Measurements from ENCODE around the gene TEK.

GRCh38 chr9:27176971-27177370, 67.9 kb downstream of the TEK start:
- TF ChIP-seq CTCF (IDR thresholded peaks at IDR 0.05) (no peak), EP300 (IDR thresholded peaks at IDR 0.05) (no peak)
